ENCODE data around the gene PRKCE.

DNA sequence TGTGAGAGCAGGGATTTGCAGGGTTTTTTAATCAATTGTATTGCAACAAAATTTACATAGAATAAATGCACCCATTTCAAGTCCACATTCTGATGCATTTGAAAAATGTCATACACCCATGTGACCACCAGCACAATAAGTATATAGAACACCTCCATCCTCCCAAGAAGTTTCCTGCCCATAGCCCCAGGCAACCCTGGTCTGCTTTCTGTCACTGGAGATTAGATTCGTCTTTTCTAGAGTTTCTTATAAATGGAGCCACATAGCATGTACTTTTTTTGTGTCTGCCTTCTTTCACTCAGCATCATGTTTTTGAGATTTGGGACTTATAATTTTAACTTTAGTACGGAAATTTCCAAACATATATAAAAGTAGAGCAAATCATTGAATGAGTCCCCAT lies 518.6 kb downstream of the PRKCE start:
- TF ChIP-seq POLR2A (IDR thresholded peaks at IDR 0.05; ENCODE audit: low read depth, low read length) (no peak), TAF1 (IDR thresholded peaks at IDR 0.05; ENCODE audit: borderline replicate concordance, low read depth, low read length) (no peak)
